ENCODE measurements around the gene TRIM29.

Gene TRIM29

GRCh38 chr11:120091121-120091520, 46.8 kb downstream of the TRIM29 start:
- no peak for DNase-seq

- DNase-seq = no peak
These were observed 47.5 kb downstream of the TRIM29 start for GRCh38 chr11:120090411-120090810.

GRCh38 chr11:120089036-120090001, 48.6 kb downstream of the TRIM29 start:
- DNase-seq = no peak

- DNase-seq = no peak
These were observed 49.9 kb downstream of the TRIM29 start for GRCh38 chr11:120088056-120088455.

GRCh38 chr11:120086651-120087050, 51.3 kb downstream of the TRIM29 start:
- DNase-seq = no peak

GRCh38 chr11:120079750-120080610, 57.9 kb downstream of the TRIM29 start:
- DNase-seq = no peak

- no peak for DNase-seq
These were observed 59.5 kb downstream of the TRIM29 start for GRCh38 chr11:120078397-120078796.

- DNase-seq = no peak
These were observed 63.8 kb downstream of the TRIM29 start for GRCh38 chr11:120074076-120074475.

- no peak for DNase-seq
These were observed 64.7 kb downstream of the TRIM29 start for GRCh38 chr11:120073196-120073595.

- no peak for DNase-seq
These were observed 69.8 kb downstream of the TRIM29 start for GRCh38 chr11:120068114-120068573.

- no peak for DNase-seq
These were observed 70.3 kb downstream of the TRIM29 start for GRCh38 chr11:120067438-120068113.

- no peak for DNase-seq
These were observed 71.0 kb downstream of the TRIM29 start for GRCh38 chr11:120066738-120067437.

- no peak for DNase-seq
These were observed 72.0 kb downstream of the TRIM29 start for GRCh38 chr11:120065876-120066275.

GRCh38 chr11:120065176-120065575, 72.7 kb downstream of the TRIM29 start:
- no peak for DNase-seq

GRCh38 chr11:120064341-120064740, 73.6 kb downstream of the TRIM29 start:
- no peak for DNase-seq

GRCh38 chr11:120063686-120064340, 74.1 kb downstream of the TRIM29 start:
- DNase-seq = no peak

- DNase-seq = no peak
These were observed 75.4 kb downstream of the TRIM29 start for GRCh38 chr11:120062561-120062930.

GRCh38 chr11:120061761-120062560, 76.0 kb downstream of the TRIM29 start:
- DNase-seq = no peak

All from stimulated activated CD4-positive, alpha-beta T cell treated with anti-CD3 and anti-CD28 coated beads, Interleukin-1b, Interleukin-23, amount 100 ng/mL, for 48 hours (primary cell).